Measurements from ENCODE around the gene ACTL7B.

- TF ChIP-seq, protein P1, sequence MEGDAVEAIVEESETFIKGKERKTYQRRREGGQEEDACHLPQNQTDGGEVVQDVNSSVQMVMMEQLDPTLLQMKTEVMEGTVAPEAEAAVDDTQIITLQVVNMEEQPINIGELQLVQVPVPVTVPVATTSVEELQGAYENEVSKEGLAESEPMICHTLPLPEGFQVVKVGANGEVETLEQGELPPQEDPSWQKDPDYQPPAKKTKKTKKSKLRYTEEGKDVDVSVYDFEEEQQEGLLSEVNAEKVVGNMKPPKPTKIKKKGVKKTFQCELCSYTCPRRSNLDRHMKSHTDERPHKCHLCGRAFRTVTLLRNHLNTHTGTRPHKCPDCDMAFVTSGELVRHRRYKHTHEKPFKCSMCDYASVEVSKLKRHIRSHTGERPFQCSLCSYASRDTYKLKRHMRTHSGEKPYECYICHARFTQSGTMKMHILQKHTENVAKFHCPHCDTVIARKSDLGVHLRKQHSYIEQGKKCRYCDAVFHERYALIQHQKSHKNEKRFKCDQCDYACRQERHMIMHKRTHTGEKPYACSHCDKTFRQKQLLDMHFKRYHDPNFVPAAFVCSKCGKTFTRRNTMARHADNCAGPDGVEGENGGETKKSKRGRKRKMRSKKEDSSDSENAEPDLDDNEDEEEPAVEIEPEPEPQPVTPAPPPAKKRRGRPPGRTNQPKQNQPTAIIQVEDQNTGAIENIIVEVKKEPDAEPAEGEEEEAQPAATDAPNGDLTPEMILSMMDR (IDR thresholded peaks at IDR 0.05), result no peak
- TF ChIP-seq POLR2A (IDR thresholded peaks at IDR 0.05) (no peak), EP300 (IDR thresholded peaks at IDR 0.05) (no peak), POLR2AphosphoS5 (IDR thresholded peaks at IDR 0.05) (no peak)
Measured at GRCh38 chr9:108855888-108856287, at the start of gene ACTL7B.

Data from suprapubic skin (tissue), 4 donors.